ENCODE data around the gene FXYD5. TPM values are rescaled to one million over a fixed set of nuclear protein-coding genes. Genes with fewer than 3 reads are reported as not detected.

The FXYD5 gene
- total and polyA plus RNA-seq, 10 of the 15 experiments (the other 5 are each of a cell fraction or from before 2014, with no cell fraction given), result 30.0 to 159 (median 93.9) TPM

- TF ChIP-seq ZNF687 (IDR thresholded peaks at IDR 0.05) (no peak), SMC3 (IDR thresholded peaks at IDR 0.05; ENCODE audit: borderline replicate concordance, low read length) (no peak), ZNF592 (IDR thresholded peaks at IDR 0.05) (no peak), CHD2 (IDR thresholded peaks at IDR 0.05; ENCODE audit: borderline replicate concordance, low read depth, low read length) (no peak), BCL11A (IDR thresholded peaks at IDR 0.05; ENCODE audit: low read depth, low read length) (no peak)
Observed at GRCh38 chr19:35117799-35118198, 36.7 kb upstream of the FXYD5 start (continued).

Data from GM12878 (cell line).